Measurements from ENCODE around the gene CASP7.

DNA sequence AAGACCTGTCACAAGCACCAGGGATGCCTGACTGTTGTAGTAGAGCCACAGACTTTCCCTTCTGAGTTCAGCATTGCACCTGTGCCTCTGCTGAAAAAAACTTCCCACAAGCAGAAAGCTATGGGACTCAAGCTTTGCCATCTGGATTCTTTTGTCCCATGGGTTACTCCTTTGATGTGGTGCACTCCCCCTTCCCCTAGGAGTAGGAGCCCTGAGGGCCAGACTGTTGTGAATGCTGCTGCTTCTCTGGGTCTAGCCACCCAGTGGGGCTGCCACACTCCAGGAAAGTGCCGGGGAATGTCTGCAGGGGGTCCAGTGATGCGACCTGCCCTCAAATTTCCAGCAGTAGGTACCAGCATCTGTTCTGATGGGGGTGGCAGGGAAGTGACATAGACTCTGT lies 11.7 kb downstream of the CASP7 start:
- TF ChIP-seq POLR2A (IDR thresholded peaks at IDR 0.05) = no peak
- TF ChIP-seq, protein P1, sequence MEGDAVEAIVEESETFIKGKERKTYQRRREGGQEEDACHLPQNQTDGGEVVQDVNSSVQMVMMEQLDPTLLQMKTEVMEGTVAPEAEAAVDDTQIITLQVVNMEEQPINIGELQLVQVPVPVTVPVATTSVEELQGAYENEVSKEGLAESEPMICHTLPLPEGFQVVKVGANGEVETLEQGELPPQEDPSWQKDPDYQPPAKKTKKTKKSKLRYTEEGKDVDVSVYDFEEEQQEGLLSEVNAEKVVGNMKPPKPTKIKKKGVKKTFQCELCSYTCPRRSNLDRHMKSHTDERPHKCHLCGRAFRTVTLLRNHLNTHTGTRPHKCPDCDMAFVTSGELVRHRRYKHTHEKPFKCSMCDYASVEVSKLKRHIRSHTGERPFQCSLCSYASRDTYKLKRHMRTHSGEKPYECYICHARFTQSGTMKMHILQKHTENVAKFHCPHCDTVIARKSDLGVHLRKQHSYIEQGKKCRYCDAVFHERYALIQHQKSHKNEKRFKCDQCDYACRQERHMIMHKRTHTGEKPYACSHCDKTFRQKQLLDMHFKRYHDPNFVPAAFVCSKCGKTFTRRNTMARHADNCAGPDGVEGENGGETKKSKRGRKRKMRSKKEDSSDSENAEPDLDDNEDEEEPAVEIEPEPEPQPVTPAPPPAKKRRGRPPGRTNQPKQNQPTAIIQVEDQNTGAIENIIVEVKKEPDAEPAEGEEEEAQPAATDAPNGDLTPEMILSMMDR (IDR thresholded peaks at IDR 0.05) = no peak

Data from Peyer's patch (tissue), 4 donors.